Endometrium (tissue), 2 donors: ENCODE measurements around the gene RAPGEF1.
"Not testable (repeated sequence)": the region's sequence is repeated elsewhere in the genome, so short reads cannot be mapped to it uniquely, and the experiment has no call there.

Experiments used
- FAIRE-seq: peaks from 2 replicates; lab custom pipeline; 2012; peaks lifted over from hg19 to GRCh38; lab: Jason Lieb, UNC
- donor health status: control.
- donor health status: control.

RAPGEF1 gene

GRCh38 chr9:131685753-131686706, 53.8 kb downstream of the RAPGEF1 start:
- FAIRE-seq: no peak

GRCh38 chr9:131683094-131683493, 56.8 kb downstream of the RAPGEF1 start:
- FAIRE-seq: not testable (repeated sequence)

DNA sequence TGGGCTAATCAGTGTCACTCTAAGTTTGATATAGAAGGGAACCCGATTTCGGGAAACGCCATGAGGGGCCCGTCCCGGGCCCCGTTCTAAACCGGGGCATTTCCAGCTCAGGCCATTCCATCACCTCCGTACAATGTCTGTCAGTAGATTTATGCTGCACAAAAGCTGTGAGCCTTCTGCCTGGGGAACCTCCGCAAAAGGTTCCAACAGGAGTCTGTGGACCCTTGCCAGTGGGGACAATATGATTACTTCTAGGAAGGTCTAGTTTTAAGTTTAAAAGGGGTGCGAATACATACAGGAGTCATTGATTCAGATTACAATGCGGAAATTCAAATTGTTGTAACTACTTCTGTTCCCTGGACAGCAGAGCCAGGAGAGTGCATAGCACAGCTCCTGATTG, 57.6 kb downstream of the RAPGEF1 start:
- FAIRE-seq: no peak

DNA sequence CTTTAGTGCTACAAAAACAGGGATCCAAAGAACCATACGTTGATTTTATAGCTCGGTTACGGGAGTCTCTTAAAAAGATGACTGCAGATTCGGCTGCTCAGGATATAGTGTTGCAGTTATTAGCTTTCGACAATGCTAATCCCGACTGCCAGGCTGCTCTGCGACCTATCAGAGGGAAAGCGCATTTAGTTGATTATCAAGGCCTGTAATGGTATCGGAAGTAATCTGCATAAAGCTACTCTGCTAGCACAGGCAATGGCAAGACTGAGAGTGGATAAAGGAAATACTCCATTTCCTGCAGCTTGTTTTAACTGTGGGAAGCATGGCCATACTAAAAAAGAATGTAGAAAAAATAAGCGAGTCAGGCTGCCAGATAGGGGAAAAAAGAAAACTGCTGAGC, 58.0 kb downstream of the RAPGEF1 start:
- not testable (repeated sequence) for FAIRE-seq

GRCh38 chr9:131681108-131681507, 58.8 kb downstream of the RAPGEF1 start:
- FAIRE-seq: not testable (repeated sequence)

DNA sequence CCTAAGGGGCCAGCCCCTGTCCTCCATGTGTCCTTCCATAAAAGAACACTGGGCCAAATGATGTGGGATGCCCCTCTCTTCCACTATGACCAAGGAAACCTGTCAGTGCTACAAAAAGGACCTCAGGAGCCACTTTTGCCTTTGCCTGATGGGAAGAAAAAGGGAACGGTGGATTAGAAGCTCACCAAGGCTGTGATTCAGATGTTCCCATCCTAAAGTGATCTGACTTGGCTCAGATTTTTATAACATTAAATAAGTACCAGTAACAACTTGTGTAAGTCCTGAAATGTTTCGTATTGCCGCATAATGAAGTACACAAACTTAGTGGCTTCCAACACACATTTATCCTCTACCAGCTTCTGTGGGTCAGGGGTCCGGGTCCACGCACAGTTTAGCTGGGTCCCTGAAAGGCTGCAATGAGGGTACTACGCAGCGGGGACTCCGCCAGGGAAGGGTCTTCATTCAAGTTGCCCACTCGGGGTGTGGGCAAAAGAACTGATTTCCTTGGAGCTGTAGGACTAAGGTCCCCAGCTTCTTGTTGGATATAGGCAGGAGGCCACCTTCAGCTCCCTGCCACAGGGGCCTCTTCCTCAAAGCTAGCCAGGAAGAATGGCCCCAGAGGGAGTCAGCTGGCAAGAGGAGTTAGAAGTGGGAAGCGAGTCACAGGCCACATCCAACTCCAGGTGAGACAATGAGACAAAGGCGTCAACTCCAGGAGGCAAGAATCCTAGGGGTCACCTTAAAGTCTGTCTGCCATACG, 60.4 kb downstream of the RAPGEF1 start:
- FAIRE-seq: no peak

GRCh38 chr9:131678499-131679111, 61.3 kb downstream of the RAPGEF1 start:
- FAIRE-seq: no peak

DNA sequence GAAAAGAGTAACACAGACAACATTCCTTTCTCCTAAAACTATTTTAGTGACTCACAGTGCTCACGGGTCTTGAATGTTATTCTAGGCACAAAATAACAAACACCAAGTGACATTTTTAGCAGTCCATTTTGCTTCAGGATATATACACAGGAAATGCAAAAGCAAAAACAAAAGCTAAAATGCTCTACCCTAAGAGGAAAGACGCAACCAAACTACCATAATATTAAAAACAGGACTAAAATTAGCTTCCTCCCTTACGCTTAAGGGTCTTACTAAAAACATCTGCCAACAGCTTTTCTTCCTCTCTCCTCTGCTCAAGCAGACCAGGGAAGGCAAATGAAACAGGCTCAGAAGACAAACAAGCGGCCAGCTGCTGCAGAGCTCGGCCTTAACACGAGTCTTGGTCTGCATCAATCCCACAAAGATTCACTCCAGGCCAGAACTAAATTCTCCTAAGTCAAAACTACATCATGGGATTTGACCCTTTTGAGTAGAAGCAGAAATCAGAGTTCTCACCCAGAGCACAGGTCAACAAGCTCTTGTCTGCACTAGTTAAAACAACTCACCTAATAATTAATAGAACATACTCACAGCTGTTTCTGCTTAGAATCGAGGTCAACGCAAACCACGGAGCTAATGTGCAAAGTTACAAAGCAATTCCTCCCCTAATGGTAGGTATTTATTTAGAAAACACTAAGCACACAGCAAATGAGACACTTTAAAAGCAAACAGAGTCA, 62.3 kb downstream of the RAPGEF1 start:
- FAIRE-seq: peak; percentile 90

DNA sequence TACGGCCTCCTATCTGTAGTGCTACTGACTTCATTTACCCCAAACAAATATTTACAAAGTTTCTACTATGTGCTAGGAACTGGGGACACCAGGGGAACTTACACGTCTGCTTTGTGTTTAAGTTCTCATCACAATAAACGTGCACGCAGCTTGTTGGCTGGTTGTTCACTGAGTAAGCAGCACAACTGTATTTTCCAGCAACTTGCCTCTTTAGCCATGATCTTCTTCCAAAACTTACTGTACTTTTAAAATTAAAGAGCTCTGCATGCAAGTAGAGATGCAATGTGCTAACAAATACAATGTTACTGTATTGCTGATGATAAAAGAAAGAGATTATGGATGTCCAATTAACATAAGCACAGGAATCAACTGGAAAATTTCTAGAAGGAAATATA, 62.8 kb downstream of the RAPGEF1 start:
- no peak for FAIRE-seq

GRCh38 chr9:131676431-131676972, 63.4 kb downstream of the RAPGEF1 start:
- FAIRE-seq: no peak

GRCh38 chr9:131675437-131676022, 64.3 kb downstream of the RAPGEF1 start:
- no peak for FAIRE-seq

DNA sequence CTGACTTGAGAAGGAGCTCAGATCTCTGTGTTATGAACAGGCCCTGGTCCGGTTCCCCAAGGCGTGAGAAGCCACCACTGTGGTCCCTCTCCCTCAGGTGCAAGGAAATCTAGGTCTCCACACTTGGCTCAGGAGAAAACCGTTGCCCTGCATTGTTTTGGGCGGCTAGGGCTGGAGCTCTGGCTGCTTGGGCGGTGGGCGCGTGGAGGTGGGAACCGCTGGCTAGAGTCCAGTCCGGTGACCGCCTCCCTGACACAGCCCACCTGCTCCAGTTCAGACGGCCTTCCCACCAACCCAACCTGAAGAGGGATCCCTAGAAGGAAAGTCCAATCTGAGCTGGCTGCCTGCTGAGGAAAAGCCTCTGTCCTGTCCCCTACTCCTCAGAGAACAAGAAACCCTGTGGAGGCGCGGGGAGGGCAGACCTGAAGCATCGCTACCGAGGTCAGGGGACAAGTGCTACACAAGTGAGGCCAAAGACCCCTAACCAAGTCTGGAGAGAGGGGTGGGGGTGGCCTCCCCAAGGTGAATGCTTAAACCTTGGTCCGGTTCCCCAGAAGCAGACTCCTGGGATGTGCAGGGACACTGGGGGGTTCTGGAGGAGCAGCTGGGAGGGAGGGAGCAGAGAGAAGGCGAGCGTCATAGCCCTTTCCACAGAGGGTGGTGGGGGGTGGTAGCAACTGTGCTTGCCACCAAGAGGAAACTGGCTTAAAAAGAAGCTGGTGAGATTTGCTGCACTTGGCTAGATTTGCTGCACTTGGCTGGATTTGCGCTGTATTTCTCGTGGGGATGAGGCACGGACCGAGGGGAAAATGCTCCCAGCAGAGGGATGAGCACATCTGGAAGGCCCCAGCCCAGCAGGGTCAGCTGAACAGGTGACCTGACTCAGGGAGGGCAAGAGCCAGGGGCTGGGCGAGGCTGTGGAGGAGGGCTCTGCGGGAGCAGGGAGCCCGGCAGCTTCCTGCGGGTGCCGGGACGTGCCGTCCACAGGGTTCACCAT, 65.2 kb downstream of the RAPGEF1 start:
- no peak for FAIRE-seq

GRCh38 chr9:131673531-131673930, 66.3 kb downstream of the RAPGEF1 start:
- no peak for FAIRE-seq

DNA sequence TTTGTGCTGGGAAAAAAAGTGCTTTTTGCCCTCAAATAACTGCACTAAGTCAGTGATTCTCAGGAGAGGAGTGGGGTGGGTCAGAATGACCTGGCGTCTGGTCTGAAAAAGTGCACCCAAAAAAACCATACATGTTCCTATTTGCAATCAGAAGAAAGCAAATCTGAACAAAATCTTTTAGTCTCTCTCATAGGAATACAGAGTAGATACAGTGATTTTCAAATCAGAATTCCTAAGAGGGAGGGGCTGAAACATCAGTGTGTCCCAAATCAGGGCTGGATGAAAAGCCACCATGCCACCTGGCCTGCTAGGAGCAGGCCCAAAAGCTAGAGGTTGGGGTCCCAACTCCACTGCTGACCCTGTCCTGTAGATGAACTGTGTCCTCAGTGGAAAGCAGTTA, 66.8 kb downstream of the RAPGEF1 start:
- no peak for FAIRE-seq

DNA sequence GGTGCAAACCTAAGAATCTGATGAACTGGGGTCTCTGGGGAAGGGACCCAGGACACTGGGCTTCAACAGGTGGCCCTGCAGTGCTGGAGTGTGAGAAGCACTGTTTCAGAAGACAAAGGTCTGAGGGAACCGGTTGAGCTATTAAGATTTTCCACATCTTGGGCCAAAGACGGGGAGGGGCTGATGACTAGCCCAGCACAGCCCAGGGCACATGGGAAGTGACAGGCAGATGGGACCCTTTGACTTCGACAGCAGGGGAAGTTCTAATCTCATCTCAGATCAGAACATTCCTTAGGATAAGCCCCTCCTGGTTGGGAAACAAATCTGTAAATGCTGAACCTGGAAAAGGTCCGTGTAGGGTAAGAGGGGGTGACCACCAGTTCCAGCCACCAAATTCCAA, 67.4 kb downstream of the RAPGEF1 start:
- no peak for FAIRE-seq

GRCh38 chr9:131671133-131671520, 68.7 kb downstream of the RAPGEF1 start:
- FAIRE-seq: no peak

GRCh38 chr9:131670247-131671132, 69.4 kb downstream of the RAPGEF1 start:
- FAIRE-seq: no peak

DNA sequence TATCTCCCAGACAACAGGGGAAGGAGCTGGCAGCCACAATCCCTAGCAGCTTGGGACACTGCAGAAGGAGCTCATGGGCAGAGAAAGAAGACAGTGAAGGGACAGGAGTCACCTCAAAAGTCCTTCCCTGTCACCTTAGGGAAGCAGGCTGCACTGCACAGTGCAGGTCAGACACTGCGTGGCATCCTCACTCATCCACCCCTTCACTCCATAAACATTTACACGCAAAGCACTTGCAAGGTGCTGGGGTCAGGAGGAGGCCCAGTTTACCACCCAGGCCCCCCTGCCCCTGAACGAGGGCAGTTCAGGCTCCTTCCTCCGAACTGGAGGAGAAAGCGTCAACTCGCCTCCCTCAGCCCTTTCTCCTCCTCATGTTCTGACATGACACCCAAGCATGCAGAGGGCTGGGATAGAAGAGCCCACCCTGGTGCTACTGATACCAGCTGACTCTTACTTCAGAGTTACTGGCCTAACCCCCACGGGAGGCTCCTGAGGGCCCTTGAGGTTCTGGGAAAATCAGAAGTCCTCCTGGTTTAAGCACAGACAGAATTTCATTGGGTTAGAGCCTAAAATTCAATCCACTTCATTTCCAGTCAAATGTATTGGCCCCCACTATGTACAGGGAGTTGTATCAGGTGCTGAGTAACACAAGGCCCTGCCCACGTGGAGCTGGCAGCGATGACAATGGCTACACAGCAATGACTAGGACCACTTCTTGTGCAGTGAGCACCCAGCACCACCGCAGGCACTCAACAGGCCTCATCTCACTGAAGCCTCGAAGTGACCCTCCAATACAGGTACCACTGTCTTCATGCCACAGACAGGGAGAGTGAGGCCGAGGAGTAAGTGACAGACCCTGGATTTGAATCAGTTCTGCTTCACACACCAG, 70.4 kb downstream of the RAPGEF1 start:
- FAIRE-seq: no peak
